Measurements from ENCODE around the gene CASK.
"Not testable (repeated sequence)": the region's sequence is repeated elsewhere in the genome, so short reads cannot be mapped to it uniquely, and the experiment has no call there.

Gene CASK

GRCh38 chrX:41728125-41728524 is 195.2 kb downstream of the CASK start:
- no peak for DNase-seq

DNA sequence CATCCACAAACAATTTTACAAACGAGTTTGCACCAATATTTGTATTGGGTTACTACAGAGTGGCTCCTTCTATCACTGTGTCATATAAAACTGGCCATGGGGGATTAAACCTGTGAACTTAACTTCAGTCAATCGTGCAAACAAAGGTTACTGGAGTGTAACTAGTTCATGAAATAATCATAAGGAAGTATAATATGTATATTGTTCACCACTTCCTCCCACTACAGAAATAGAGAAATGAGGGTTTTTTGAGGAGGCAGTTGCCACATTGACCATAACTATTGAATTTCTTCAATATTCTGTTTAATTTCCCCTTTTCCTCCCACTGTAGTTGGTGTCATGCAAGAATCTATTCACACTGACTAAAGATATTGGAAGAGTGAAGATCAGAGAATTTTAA is 199.5 kb downstream of the CASK start, which contains the start of gene GPR82:
Gene GPR82 (plus strand): TSS at position 356 of the 400 bp plus-strand sequence. CDS start 2,846 bp downstream, outside the sequence.
- no peak for DNase-seq

GRCh38 chrX:41722816-41723618 is 200.3 kb downstream of the CASK start:
- DNase-seq, result no peak

- no peak for DNase-seq
Measured at GRCh38 chrX:41722214-41722613, 201.1 kb downstream of the CASK start.

GRCh38 chrX:41721590-41721989 is 201.8 kb downstream of the CASK start:
- no peak for DNase-seq

DNA sequence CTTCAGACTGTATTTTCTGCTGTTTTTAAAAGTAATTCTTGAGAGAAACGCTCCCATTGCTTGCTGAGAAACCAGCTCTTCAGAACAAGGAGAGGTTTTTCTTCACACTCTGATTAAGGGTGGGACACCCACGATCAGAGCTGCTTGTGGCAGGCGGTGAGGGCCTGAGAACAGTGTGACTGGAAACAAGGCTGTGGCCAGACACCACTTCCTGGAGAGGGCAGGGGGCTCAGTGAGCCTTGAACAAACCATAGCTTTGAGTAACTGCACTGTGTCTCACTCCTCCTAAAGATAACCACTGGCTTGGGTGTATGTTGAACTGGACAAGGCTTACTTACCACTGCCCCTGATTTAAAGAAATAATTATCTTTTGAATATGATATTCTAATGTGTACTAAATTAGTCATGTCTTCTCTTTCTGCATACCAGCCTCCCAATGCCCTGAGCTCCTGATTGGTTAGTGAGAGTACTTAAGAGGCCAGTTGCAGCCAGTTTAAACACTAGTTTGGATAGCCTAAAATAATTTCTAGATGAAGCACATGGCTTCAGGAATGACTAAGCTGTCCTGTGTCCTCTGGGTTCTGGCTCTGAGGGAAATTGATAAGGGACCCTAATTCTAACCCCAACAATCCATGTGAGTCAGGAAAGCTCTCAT is 203.1 kb downstream of the CASK start:
- peak; percentile 12 for DNase-seq

DNA sequence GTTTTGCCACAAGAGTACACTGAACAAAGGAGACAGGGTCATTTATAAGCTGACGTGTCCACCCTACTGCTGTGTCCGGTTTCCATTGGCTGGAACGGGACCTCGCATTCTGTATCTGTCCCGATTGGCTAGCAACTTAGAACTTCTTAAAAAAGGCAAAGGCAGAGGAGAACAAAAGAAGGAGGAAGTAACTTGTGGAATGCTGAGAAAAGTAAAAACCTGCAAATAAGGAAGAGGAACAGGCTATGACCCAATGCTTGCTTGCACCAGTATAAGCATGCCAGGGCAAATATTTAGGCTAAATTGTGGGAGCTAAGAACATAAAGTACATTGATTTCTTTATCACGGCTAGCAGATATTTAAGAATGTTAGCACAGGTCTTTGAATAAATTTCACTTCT is 203.7 kb downstream of the CASK start:
- not testable (repeated sequence) for DNase-seq

GRCh38 chrX:41718481-41719235 is 204.7 kb downstream of the CASK start:
- DNase-seq, result no peak

GRCh38 chrX:41716767-41717473 is 206.4 kb downstream of the CASK start:
- no peak for DNase-seq

- no peak for DNase-seq
Measured at GRCh38 chrX:41716222-41716621, 207.1 kb downstream of the CASK start.

GRCh38 chrX:41711021-41711667 is 212.2 kb downstream of the CASK start:
- no peak for DNase-seq

GRCh38 chrX:41708486-41708885 is 214.9 kb downstream of the CASK start:
- no peak for DNase-seq

DNA sequence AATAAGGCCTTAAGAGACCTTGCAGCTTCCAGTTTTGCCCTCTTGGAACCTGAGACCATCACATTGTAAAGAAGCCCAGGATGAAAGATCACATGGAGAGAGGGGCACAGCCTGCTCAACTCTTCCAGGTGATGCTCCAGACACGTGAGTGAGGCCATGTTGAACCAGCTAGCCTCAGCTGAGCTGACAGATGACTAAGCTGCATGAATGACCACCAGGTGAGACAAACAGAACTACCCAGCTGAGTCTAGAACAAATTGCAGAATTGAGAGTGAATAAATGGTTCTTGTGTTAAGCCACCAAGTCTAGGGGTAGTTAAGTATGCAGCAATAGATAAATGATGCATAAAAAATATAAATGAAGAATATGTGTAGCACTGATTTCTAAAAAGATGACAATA is 216.1 kb downstream of the CASK start:
- DNase-seq, result no peak

DNA sequence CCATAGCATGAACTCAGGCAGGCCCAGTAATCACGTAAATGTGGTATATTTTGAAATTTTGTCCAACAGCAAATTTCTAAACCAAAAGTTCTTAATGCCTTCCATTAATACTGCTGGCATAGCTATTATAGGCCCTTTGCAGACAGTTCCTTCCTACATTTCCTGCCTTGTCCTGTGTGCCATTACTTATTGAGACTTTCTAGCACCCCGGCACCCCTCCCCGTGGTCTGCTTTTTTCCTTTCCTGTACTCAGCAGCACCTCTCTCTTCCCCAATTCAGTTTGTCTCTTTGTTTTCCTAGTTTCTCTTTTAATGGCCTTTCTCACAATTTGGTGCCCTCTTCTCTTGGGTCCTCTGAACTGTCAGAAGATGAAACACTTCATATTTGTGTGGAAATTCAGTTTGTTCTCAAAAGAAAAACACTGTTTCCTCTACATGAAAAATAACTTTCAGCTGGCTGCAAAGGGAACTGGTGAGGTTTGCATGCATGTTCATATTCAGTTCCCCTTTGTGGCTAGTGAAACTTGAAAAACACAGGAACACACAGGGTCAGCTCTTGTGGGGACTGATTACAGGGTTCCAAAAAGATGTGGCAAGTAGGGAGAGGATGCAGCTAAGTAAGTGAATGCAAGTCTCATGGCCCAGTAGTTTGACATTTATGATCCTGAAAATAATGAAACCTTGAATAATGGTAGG is 217.5 kb downstream of the CASK start:
- DNase-seq, result no peak

- no peak for DNase-seq
Measured at GRCh38 chrX:41705042-41705441, 218.3 kb downstream of the CASK start.

DNA sequence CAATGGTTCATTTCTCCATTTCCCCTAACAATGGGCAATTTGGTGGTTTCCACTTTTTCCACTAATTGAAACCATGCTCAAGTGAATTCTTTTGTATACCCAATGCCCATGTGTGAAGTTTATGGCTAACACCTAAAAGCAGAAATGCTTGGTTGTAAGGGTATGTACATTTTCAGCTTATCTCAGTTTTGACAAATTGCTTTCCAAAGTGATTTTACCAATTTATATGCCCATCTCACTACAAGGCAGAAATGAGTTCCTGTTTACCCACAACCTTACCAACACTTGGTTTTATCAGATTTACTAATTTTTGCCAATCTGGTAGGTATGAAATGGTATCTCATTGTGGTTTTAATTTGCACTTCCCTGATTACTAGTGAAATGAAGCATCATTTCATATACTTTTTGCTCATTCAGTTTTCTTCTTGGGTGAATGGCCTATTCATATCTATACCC is 219.8 kb downstream of the CASK start:
- no peak for DNase-seq

DNA sequence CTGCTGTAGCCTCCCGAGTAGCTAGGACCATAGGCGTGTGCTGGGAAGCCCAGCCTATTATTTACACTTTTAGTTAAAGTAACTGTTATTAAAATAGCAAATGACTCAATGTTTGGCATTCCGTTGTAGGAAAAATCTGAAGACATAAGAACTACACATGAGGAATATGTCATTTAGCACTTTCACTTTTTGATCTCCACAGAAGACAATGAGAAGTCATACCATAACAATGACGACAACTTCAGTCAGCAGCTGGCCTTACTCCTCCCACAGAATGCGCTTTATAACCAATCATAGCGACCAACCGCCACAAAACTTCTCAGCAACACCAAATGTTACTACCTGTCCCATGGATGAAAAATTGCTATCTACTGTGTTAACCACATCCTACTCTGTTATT is 227.9 kb downstream of the CASK start:
- DNase-seq, result no peak

- no peak for DNase-seq
Measured at GRCh38 chrX:41693024-41693423, 230.3 kb downstream of the CASK start.

DNA sequence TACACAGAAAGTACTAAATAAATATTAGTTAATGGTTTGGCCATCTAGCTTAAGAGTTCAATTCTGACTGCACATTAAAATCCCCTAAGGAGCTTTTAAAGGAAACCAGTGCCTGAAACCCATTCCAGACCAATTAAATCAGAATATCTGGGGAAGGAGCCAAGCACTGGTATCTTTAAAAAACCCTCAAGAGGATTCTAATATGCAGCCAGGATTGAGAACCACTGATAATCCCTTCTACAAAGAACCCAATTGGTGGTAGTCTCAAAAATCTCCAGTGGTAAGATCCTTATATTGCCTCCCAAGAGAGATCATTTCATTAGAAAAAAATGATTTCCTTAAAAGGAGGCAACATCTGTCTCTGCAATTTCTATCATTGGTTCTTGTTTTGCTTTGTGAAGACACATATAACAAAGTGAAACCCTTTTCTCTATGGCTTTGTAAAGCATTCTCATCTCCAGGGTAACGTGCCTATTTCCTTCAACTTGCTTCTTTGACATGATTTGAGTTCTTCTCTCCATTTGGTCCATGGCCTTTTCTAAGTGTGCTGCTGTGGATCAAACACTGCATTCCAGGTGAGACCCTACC is 231.1 kb downstream of the CASK start:
- no peak for DNase-seq

- DNase-seq, result no peak
Measured at GRCh38 chrX:41689711-41690110, 233.6 kb downstream of the CASK start.

DNA sequence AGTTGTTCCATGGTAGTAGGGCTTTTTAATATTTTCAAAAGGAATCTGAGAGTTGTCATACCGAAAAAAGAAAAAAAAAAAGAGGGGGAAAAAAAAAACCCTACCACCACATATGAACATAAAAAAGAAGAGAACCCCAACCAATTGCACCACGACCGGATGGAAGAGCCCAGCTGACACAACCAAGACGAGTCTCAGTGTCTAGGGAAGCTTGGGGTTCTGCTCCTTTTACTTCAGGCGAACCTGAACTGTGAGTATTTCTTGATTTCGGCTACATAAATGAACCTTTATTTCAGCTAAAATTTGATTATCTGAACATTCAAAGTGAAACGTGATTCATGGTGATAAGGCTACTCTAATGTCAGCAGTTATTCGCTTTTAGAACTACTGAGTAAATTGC is 234.5 kb downstream of the CASK start, which contains the start of gene GPR34:
Gene GPR34 (plus strand): TSS at position 139 of the 400 bp plus-strand sequence. CDS start 6,661 bp downstream, outside the sequence.
- no peak for DNase-seq

Measured in activated effector memory CD4-positive, alpha-beta T cell treated with Interleukin-2 at 50 U/mL for 16 hours (primary cell).